LNCaP clone FGC (cell line): ENCODE measurements around the gene ABCG4.
A peak's percentile ranks its signal among the peaks of the same experiment; 100 is the strongest.
"Not testable (repeated sequence)": the region's sequence is repeated elsewhere in the genome, so short reads cannot be mapped to it uniquely, and the experiment has no call there.

Source experiments
- DNase-seq: peaks from one replicate; pipeline ENCODE4 v3.0.0-alpha.2; 2011; ENCODE audit warnings: low read depth
- H3K4me3 ChIP-seq: 2 replicates; pipeline ENCODE4 v1.5.1; 2011; ENCODE audit warnings: mild to moderate bottlenecking, low read depth, low read length, control low read depth
- CTCF ChIP-seq: IDR thresholded peaks from 2 replicates; pipeline ENCODE4 v1.5.1; 2012; ENCODE audit warnings: mild to moderate bottlenecking; ENCODE audit not compliant: control insufficient read depth, insufficient read depth; ENCODE audit errors: extremely low read depth

The ABCG4 gene

DNA sequence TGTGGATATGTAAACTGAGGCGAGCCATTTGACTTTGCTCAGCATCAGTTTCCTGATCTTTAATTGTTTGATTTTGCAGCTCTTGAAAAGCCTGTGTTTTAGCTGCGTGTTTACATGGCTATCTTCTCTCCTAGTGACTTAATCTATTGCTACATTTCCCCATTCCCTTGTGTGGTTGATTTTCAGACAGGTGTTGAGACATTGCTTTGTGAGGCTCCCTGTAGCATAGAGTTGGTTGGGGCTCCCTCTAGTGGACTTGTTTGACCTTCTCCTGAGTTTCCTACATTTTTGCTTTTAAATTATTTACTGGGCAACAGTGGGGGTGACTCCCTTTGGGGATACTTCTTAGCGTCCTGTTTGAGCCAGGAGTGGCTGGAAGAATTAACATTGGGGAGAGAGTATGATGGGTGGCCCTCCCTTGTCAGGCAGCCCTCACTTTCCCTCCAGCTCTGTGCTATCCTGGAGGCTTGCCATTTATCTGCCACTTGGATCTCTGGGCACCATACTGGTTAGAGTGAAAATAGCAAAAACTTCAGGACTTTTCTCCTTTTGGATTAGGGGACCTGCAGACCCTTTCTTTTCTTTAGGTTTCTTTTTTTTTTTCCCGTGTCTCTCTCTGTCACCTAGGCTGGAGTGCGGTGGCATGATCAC lies 48.1 kb downstream of the ABCG4 start:
- TF ChIP-seq CTCF: peak; percentile 81
- DNase-seq: peak; percentile 65

GRCh38 chr11:119198925-119199324 lies 50.1 kb downstream of the ABCG4 start:
- no peak for DNase-seq
- TF ChIP-seq CTCF: no peak
- no peak overlapping the region for H3K4me3 ChIP-seq

More for the DNA sequence above, 48.1 kb downstream of the ABCG4 start:
- no peak overlapping the region for H3K4me3 ChIP-seq

DNA sequence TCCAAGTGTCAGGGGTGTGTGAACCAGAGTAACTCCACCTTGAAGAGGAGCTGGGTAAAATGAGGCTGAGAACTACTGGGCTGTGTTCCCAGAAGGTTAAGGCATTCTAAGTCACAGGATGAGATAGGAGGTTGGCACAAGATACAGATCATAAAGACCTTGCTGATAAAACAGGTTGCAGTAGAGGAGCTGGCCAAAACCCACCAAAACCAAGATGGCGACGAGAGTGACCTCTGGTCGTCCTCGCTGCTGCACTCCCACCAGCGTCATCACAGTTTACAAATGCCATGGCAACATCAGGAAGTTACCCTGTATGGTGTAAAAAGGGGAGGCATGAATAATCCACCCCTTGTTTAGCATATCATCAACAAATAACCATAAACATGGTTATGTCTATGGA lies 52.4 kb downstream of the ABCG4 start:
- H3K4me3 ChIP-seq, DNase-seq: not testable (repeated sequence)

GRCh38 chr11:119202554-119202953 lies 53.7 kb downstream of the ABCG4 start:
- no peak for TF ChIP-seq CTCF
- no peak overlapping the region for H3K4me3 ChIP-seq
- DNase-seq: no peak

DNA sequence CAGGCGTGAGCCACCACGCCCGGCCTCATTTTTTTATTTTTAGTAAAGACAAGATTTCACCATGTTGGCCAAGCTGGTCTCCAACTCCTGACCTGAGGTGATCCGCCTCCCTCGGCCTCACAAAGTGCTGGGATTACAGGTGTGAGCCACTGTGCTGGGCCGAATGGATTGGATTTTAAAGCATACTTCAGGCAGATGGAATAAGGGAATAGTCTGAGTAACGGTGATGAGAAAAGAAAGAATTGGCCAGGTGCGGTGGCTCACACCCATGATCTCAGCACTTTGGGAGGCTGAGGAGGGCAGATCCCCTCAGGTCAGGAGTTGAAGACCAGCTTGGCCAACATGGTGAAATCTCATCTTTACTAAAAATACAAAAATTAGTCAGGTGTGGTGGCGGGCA lies 55.2 kb downstream of the ABCG4 start:
- TF ChIP-seq CTCF: no peak
- no peak for DNase-seq

DNA sequence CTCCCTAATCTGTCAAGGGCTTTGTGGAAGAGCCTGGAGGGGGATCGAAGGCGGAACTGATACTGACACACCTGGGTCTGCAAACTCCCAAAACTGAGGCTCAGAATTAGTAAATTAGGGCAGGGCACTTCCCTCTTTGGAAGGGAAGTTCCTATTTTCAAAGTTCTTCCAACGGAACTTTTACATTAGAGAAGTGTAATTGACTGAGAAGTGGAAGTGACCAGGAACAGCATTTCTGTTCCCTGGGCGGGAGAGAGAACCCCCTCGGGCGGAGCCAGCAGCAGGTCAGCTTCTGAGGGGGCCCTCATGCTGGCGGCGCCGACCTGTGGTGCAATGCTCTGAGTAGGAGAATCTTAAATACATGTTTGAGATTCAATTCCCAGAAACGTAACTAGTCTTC lies 56.2 kb downstream of the ABCG4 start:
- H3K4me3 ChIP-seq: no peak overlapping the region; the same call in 1 of the 2 replicates
- no peak for DNase-seq
- TF ChIP-seq CTCF: no peak

More for the DNA sequence above, 55.2 kb downstream of the ABCG4 start:
- no peak overlapping the region for H3K4me3 ChIP-seq

DNA sequence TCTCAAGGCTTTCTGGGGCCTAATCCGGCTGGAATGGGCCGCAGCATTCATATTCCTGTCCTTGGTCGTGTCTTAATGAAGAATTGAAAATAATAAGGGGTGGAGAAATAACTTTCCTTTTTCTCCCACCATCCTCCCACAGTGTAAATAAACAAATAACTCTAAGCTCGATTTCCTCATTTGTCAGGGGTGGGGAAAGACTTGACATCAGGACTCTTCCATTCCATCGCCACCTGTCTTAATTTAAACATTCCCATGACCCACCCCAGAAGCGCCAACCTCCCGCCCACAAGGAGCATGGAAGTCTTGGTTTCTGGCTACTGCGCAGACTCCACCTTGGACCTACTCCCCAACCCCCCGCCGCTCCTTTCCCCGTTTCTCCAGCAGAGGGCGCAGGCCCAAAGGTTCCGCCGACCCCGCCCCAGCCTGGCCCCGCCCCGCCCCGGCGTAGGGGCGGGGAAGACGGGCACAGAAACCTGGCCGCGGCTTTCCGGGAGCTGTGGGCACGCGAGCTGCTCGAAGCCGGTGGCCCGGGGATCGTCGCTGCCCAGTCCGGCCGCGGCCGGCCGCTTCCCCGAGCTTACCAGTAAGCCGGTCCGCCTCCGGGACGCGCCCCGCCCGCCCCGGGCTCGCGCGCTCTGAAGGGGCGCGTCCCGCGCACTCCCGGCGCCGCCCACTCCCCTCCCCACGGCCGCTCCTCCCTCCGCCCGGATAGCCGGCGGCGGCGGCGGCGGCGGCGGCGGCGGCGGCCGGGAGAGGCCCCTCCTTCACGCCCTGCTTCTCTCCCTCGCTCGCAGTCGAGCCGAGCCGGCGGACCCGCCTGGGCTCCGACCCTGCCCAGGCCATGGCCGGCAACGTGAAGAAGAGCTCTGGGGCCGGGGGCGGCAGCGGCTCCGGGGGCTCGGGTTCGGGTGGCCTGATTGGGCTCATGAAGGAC lies 57.0 kb downstream of the ABCG4 start, which contains the start of gene CBL:
TSS of gene CBL (plus strand) at position 766 of the 937 bp plus-strand sequence. CDS start at position 845, 79 bp downstream.
- TF ChIP-seq CTCF: peak; percentile 86
- peak; percentile 50 for DNase-seq
- peak within 1 kb of the TSS; percentile 86 for H3K4me3 ChIP-seq
